Neural cell (in vitro differentiated cells): Measurements from ENCODE around the gene THBS2.

Experiments used
- EP300 ChIP-seq: fragments of 450-650 bp; conservative IDR thresholded peaks from 2 replicates; pipeline ENCODE4 v1.6.1; 2014; ENCODE audit warnings: antibody characterized with exemption, mild to moderate bottlenecking, moderate library complexity; ENCODE audit not compliant: poor library complexity, severe bottlenecking
- EZH2 ChIP-seq: fragments of 200-600, 300-800 bp; shearing (Covaris generic), sonication (generic); IDR thresholded peaks from 2 replicates; pipeline ENCODE4 v1.6.1; 2014; ENCODE audit warnings: antibody characterized with exemption, low read length, borderline replicate concordance, mild to moderate bottlenecking; ENCODE audit not compliant: insufficient read depth, poor library complexity, severe bottlenecking
- MXI1 ChIP-seq: fragments of 450-650 bp; conservative IDR thresholded peaks from 2 replicates; pipeline ENCODE4 v1.6.1; 2014; ENCODE audit warnings: antibody characterized with exemption, mild to moderate bottlenecking; ENCODE audit not compliant: poor library complexity, severe bottlenecking
- POLR2AphosphoS5 ChIP-seq: IDR thresholded peaks from 2 replicates; pipeline ENCODE4 v1.6.1; 2012
- RAD21 ChIP-seq: fragments of 450-650 bp; conservative IDR thresholded peaks from 2 replicates; pipeline ENCODE4 v1.6.1; 2014; ENCODE audit warnings: antibody characterized with exemption, mild to moderate bottlenecking, moderate library complexity
- REST ChIP-seq: IDR thresholded peaks from 2 replicates; pipeline ENCODE4 v1.6.1; 2012; ENCODE audit warnings: borderline replicate concordance
- SMC3 ChIP-seq: fragments of 450-650 bp; conservative IDR thresholded peaks from 2 replicates; pipeline ENCODE4 v1.6.1; 2014; ENCODE audit warnings: antibody characterized with exemption, mild to moderate bottlenecking, moderate library complexity; ENCODE audit not compliant: poor library complexity
- TAF1 ChIP-seq: IDR thresholded peaks from 2 replicates; pipeline ENCODE4 v1.6.1; 2012; ENCODE audit warnings: low read depth
- TF ChIP-seq, protein P1 (sequence below): fragments of 450-650 bp; IDR thresholded peaks from 2 replicates; pipeline ENCODE4 v1.5.1; 2014; ENCODE audit warnings: antibody characterized with exemption, mild to moderate bottlenecking, moderate library complexity; ENCODE audit not compliant: poor library complexity, severe bottlenecking

- TF ChIP-seq, protein P1, sequence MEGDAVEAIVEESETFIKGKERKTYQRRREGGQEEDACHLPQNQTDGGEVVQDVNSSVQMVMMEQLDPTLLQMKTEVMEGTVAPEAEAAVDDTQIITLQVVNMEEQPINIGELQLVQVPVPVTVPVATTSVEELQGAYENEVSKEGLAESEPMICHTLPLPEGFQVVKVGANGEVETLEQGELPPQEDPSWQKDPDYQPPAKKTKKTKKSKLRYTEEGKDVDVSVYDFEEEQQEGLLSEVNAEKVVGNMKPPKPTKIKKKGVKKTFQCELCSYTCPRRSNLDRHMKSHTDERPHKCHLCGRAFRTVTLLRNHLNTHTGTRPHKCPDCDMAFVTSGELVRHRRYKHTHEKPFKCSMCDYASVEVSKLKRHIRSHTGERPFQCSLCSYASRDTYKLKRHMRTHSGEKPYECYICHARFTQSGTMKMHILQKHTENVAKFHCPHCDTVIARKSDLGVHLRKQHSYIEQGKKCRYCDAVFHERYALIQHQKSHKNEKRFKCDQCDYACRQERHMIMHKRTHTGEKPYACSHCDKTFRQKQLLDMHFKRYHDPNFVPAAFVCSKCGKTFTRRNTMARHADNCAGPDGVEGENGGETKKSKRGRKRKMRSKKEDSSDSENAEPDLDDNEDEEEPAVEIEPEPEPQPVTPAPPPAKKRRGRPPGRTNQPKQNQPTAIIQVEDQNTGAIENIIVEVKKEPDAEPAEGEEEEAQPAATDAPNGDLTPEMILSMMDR, result no peak
- no peak for TF ChIP-seq EZH2
- no peak for TF ChIP-seq MXI1
- TF ChIP-seq RAD21, result no peak
- no peak for TF ChIP-seq POLR2AphosphoS5
- no peak for TF ChIP-seq EP300
- no peak for TF ChIP-seq SMC3
- TF ChIP-seq TAF1, result no peak
- TF ChIP-seq REST, result no peak
Measured at GRCh38 chr6:169241688-169242350, 11.8 kb downstream of the THBS2 start.
